GM19438 (cell line): ENCODE results near the gene ACLY.
"Not testable (repeated sequence)": the region's sequence is repeated elsewhere in the genome, so short reads cannot be mapped to it uniquely, and the experiment has no call there.

Experiments used
- ATAC-seq: cut with Tn5 transposase; IDR thresholded peaks from one replicate; pipeline ENCODE4 v1.9.1; 2021; ENCODE audit warnings: low read depth; ENCODE audit not compliant: unreplicated experiment

The ACLY gene

GRCh38 chr17:41837761-41838538 lies 80.8 kb downstream of the ACLY start, which contains the start of gene KLHL10:
Gene KLHL10 (plus strand): TSS chr17:41837825. CDS start chr17:41837933, 108 bp downstream.
- ATAC-seq = no peak

- no peak for ATAC-seq
Observed at GRCh38 chr17:41836550-41837196, 82.1 kb downstream of the ACLY start.

DNA sequence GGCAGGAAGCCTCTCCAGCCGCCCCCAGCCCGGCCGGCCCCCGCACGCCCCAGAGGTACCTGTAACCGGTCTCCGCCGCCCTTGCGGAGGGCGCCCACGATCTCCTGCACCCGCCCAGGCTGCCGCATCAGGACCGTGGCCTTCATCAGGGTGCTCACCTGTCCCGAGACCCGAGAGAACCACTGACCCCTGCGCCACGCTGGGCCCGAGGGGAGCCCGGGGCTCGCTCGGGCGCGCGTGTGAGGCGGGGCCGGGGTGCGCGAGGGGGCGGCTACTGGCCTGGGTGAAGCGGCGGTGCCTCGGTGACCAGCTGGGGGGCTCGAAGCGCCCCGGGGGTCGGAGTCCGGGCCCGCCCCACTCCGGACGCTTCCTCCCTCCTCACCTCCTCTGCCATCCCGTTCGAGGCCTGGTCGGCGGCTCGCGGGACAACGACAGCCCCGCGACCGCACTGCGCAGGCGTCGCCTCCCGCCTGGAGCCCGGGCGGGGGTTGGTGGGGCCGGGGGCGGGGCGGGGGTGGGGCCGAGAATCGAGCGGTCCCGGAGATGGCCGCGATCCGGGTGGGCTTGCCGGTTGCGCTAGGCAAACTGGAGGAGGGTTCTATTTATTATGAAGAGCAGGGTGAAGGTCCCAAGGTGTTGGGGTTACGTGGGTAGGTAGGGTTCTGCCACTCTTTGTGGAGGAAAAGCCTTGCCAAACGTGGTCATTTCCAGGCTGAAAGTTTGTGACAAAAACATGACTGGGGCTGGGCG lies 82.8 kb downstream of the ACLY start, which contains the start of gene NT5C3B:
Gene NT5C3B, minus strand, starts transcription at position 433 of the 750 bp plus-strand sequence. Its CDS starts 39 bp downstream, at position 394.
- peak; percentile 68 for ATAC-seq

GRCh38 chr17:41835214-41835799 lies 83.4 kb downstream of the ACLY start:
- peak; percentile 28 for ATAC-seq

DNA sequence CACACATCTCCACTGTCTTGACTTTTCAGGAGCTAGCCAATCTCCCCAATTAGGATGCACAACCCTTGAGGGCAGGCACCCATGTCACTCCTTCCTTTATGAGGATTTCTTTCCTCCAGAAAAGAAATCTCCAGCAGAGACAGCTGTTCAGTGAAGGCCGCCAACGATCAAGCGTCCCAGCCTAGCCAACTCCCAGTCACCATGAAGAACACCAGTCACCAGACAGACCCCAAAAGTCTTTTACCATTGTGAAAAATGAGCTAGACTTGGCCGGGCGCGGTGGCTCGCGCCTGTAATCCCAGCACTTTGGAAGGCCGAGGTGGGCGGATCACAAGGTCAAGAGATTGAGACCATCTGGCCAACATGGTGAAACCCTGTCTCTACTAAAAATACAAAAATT lies 88.8 kb downstream of the ACLY start:
- ATAC-seq = not testable (repeated sequence)

DNA sequence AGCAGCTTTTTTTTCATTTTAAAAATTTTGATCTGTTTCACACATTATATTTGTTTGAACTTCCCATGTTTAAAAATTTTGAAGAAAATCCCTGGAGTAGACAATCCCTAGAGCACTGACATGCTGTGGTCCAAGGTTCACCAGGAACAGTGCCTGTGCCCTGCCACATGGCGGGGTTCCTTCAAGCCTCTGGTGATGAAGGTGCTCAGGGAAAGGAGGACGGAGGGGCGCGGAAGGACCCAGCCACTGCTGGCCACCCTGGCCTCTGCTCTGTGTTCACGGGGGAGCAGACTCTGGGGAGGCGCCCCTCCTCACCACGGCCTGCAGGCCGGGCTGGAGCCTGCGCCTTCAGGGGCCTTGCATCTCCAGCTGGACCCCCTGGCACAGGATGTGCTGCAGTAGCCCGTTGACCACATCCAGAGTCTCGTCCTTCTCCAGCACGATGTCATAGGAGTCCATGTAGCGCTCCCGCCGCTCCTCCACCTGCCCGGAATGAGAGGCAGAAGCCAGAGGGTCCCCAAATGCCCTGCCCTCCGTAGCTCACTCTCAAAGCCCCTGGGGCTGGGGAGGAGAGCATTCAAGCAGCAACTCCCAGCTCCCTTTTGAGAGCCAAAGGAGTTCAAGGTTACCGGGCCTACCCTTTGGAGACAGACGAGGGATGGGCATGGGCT lies 93.4 kb downstream of the ACLY start:
- ATAC-seq = no peak

DNA sequence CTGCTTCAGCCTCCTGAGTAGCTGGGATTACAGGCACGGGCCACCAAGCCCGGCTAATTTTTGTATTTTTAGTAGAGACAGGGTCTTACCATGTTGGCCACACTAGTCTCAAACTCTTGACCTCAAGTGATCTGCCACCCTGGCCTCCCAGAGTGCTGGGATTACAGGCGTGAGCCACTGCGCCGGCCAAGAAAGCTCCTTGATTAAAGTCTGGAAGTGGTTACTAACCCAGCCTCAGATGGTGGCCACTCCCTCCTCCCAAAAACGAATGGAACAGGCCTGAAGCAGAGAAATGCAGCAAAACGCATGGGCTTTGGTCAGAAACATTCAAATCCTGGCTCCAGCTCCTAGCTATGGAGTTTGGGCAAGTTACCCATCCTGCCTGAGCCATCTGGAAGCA lies 94.7 kb downstream of the ACLY start:
- ATAC-seq = no peak

DNA sequence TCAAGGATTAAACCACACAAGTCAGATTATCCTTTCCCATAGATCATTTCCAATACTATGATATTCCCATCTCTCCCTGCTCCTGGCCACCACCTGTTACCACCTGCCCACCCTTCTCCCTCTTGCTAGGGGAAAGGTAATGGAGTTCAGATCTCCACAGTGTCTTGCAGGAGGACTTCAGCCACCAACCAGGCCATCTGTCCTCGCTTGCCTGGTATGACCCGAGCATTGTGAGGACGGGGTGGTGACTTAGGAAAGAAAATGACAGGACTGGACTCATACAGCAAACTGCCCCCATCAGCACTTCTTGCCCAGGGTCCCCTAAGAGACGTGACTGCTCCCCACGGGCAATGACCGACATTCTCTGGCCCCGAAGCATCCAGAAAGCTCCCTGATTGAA lies 95.2 kb downstream of the ACLY start:
- no peak for ATAC-seq

DNA sequence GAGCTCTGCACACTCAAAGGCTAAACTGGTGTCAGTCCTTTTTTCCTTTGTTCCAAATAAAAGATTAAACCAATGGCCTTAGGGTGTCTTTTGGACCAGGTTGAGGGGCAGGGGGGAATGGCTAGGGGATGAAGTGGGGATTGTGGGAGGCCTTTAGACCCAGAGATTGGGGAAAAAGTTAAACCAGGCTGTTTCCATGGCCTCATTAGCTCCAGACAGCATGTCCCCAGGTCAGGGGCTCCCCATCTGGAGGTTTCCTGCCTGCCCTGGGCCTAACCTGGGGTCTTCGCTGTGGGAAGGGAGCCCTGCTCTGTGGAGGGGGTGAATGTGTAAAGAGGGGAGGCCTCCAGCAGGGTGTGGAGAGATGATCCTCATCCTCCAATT lies 95.6 kb downstream of the ACLY start:
- no peak for ATAC-seq

DNA sequence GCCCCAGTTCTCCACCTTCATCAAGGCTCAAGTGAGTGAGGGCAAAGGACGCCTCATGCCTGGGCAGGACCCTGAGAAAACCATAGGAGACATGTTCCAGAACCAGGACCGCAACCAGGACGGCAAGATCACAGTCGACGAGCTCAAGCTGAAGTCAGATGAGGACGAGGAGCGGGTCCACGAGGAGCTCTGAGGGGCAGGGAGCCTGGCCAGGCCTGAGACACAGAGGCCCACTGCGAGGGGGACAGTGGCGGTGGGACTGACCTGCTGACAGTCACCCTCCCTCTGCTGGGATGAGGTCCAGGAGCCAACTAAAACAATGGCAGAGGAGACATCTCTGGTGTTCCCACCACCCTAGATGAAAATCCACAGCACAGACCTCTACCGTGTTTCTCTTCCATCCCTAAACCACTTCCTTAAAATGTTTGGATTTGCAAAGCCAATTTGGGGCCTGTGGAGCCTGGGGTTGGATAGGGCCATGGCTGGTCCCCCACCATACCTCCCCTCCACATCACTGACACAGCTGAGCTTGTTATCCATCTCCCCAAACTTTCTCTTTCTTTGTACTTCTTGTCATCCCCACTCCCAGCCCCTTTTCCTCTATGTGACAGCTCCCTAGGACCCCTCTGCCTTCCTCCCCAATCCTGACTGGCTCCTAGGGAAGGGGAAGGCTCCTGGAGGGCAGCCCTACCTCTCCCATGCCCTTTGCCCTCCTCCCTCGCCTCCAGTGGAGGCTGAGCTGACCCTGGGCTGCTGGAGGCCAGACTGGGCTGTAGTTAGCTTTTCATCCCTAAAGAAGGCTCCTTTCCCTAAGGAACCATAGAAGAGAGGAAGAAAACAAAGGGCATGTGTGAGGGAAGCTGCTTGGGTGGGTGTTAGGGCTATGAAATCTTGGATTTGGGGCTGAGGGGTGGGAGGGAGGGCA lies 96.3 kb downstream of the ACLY start:
- ATAC-seq = no peak

DNA sequence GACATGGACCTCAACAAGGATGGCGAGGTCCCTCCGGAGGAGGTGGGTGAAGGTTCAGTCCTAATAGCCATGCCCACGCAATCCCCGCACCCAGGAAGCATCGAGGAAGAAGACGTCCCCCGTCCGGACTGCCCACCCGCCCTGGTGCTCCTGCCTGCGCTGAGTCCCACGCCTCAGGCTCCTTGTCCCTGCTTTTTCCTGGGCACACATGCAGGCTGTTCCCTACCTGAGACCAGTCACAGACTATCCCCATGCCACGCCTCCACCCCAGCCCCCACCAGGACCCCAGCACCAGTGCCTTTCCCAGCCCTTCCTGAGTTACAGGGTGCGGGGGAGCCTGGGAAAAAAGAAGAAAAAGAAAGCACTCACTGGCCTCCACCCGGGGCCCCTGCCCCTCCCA lies 97.0 kb downstream of the ACLY start:
- no peak for ATAC-seq

- no peak for ATAC-seq
Observed at GRCh38 chr17:41818024-41818423, 100.7 kb downstream of the ACLY start.
